GM12891 (cell line): ENCODE measurements around the gene DPRX.
"Not testable (repeated sequence)": the region's sequence is repeated elsewhere in the genome, so short reads cannot be mapped to it uniquely, and the experiment has no call there.

Experiments used
- DNase-seq: peaks from one replicate; pipeline ENCODE4 v3.0.0; 2011; ENCODE audit warnings: low spot score; ENCODE audit not compliant: insufficient read length
- FAIRE-seq: peaks from 2 replicates; lab custom pipeline; 2011; peaks lifted over from hg19 to GRCh38; lab: Jason Lieb, UNC
- PAX5 ChIP-seq: IDR thresholded peaks from 2 replicates; pipeline ENCODE4 v1.6.1; 2011; ENCODE audit warnings: low read length, moderate library complexity, mild to moderate bottlenecking; ENCODE audit not compliant: insufficient read depth, severe bottlenecking
- POLR2A ChIP-seq: IDR thresholded peaks from 2 replicates; pipeline ENCODE4 v1.6.1; 2011; ENCODE audit warnings: low read depth, low read length, control low read depth
- POLR2AphosphoS5 ChIP-seq: IDR thresholded peaks from 2 replicates; pipeline ENCODE4 v1.6.1; 2011; ENCODE audit warnings: low read depth, low read length, control low read depth
- POU2F2 ChIP-seq: IDR thresholded peaks from 2 replicates; pipeline ENCODE4 v1.6.1; 2011; ENCODE audit warnings: low read depth, mild to moderate bottlenecking, control low read depth, low read length, moderate library complexity
- SPI1 ChIP-seq: IDR thresholded peaks from 2 replicates; pipeline ENCODE4 v1.6.1; 2011; ENCODE audit warnings: low read depth, low read length, control low read depth
- TAF1 ChIP-seq: IDR thresholded peaks from 2 replicates; pipeline ENCODE4 v1.6.1; 2011; ENCODE audit warnings: low read depth, low read length, control low read depth

DPRX gene

DNA sequence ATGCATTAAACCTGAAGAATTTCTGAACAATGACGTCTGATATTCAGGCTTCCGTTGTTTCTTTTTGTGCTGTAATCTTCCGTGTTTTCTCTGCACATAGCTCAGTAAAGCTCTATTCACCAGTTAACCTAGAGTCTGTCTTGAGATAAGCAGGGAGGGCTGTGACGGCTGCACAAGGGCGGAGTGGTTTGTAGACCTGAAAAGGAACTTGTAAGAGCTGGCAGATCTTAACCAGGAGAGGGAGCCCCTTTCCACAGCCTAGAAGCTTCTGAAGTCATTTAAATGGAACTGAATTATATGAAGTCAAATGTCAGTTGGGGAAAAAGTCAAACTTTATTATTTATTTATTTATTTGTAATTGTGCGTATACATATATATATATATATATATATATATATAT is 27.5 kb downstream of the DPRX start:
- no peak for DNase-seq
- FAIRE-seq, result no peak
- no peak for TF ChIP-seq POLR2AphosphoS5
- no peak for TF ChIP-seq SPI1
- no peak for TF ChIP-seq TAF1
- no peak for TF ChIP-seq POU2F2
- no peak for TF ChIP-seq POLR2A
- TF ChIP-seq PAX5, result no peak

DNA sequence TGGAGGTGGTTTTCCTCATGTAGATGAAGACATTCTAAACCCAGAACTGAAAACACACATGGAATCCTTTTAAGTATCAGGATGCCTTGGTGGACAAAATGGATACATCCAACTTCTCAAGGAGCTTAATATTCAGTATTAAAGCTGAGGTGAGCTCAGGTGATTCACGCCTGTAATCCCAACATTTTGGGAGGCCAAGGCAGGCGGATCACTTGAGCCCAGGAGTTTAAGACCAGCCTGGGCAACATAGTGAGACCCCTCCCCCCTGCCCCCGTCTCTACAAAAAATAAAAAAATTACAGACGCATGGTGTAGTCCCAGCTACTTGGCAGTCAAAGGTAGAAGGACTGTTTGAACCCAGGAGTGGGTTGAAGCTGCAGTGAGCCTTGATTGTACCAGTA is 28.8 kb downstream of the DPRX start:
- TF ChIP-seq POLR2A (no peak), POU2F2 (no peak), POLR2AphosphoS5 (no peak), TAF1 (no peak), SPI1 (no peak), PAX5 (no peak)
- DNase-seq, result no peak
- FAIRE-seq, result no peak

DNA sequence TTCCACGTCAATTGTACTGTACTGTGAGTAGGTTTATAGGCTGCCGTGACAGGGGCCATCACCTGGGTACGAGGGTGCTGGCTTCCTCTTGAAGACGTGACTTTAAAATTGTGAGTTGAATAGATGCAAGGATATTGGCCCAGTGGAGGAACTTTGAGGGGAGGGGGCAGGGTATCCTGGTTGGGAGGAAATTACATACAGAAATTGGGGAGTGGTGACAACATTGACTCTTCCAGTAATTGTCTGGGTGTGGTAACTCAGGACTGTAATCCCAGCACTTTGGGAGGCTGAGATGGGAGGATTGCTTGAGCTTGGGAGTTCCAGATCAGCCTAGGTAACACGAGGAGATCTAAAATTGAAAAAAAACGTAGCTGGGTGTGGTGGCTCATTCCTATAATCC is 30.4 kb downstream of the DPRX start:
- DNase-seq, result no peak
- no peak for FAIRE-seq

DNA sequence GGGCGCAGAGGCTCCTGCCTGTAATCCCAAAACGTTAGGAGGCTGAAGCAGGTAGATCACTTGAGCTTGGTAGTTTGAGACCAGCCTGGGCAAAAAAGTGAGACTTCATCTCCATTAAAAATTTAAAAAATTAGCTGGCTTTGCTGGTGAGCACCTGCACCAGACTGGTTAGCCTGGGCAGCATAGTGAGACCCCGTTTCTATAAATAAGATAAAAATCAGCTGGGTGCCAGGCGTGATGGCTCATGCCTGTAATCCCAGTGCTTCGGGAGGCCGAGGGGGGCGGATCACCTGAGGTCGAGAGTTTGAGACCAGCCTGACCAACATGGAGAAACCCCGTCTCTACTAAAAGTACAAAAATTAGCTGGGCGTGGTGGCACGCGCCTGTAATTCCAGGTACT is 32.4 kb downstream of the DPRX start:
- DNase-seq, result no peak
- no peak for TF ChIP-seq TAF1
- FAIRE-seq, result no peak

More for the DNA sequence above, 30.4 kb downstream of the DPRX start:
- TF ChIP-seq POLR2A, result no peak
- TF ChIP-seq TAF1, result no peak
- no peak for TF ChIP-seq SPI1
- no peak for TF ChIP-seq POLR2AphosphoS5
- no peak for TF ChIP-seq PAX5
- TF ChIP-seq POU2F2, result no peak

DNA sequence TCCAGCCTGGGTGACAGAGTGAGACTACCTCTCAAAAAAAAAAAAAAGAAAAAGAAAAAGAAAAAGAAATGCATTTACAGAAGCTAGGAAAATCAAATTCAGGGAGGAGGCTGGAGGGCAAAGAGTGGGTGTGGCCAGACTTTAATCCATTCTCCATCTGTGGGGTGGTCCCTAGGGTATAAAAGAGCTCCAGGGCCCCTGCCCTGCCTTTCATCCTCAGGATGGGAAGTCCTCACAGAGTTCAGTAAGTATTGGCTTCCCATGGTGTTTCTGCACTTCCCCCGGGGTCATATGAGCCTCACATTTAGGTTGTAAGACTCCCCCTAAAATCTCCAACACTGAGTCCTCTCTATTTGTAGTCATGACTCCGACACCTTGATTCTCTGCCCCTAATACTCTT is 33.0 kb downstream of the DPRX start:
- FAIRE-seq, result no peak
- DNase-seq, result no peak
- no peak for TF ChIP-seq POLR2AphosphoS5
- no peak for TF ChIP-seq POLR2A
- TF ChIP-seq TAF1, result no peak
- no peak for TF ChIP-seq SPI1
- no peak for TF ChIP-seq PAX5
- TF ChIP-seq POU2F2, result no peak

DNA sequence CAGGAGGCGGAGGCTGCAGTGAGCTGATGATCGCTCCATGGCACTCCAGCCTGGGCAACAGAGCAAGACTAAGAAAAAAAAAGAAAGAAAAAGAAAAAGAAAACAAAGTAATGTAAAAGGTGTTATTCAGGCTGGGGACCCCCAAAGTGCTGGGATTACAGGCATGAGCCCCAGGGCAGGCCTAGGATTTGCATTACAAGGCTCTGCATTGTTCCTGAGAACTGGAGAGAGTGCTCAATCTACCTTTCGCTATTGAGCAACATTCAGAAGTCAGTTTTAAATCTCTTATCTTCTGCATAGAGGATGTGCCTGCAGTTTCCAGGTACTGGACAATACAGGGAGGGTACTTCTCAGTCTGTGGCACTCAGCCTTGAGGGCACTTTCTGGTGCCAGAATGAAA is 34.5 kb downstream of the DPRX start:
- not testable (repeated sequence) for DNase-seq, FAIRE-seq

DNA sequence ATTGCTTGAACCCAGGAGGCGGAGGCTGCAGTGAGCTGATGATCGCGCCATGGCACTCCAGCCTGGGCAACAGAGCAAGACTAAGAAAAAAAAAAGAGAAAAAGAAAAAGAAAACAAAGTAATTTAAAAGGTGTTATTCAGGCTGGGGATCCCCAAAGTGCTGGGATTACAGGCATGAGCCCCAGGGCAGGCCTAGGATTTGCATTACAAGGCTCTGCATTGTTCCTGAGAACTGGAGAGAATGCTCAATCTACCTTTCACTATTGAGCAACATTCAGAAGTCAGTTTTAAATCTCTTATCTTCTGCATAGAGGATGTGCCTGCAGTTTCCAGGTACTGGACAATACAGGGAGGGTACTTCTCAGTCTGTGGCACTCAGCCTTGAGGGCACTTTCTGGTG is 37.0 kb downstream of the DPRX start:
- DNase-seq, FAIRE-seq: not testable (repeated sequence)

DNA sequence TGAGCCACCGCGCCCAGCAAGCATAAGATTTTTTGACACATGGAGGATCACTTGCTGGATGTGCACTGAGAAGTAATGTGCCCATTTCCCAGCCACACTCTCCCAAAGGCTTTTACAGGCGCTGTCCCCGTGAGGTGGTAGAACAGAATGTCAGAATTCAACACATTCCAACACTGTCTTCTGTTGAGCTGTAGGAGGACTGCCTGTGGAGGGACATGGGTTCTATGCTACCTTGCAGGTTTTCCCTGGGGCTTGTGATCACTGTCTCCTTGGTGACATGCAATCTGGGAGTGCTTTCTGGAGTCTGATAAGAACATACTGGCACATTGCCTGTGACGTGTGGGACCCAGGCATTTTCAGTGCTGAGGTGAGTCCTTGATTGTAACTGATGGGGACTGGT is 38.5 kb downstream of the DPRX start:
- FAIRE-seq, result no peak
- no peak for TF ChIP-seq TAF1

DNA sequence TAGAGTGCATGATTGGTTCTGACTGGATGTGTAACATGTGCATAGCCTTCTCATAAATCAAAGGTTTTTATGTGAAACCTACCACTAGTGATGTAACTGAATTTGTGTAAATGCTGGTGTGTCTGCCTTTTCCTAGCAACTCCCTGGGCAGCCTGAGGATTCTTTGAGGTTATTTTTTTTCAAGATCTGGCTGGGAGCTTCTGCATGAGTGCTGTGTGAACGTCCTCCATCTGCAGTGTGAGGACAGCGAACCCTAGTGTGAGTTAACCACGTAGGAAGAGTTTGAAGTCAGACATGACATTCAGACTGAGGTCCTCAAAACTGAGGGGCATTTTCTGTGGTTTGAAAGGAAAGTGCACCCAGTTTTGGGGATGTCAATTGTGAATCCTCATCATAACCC is 39.9 kb downstream of the DPRX start:
- FAIRE-seq (no peak), DNase-seq (no peak)
- no peak for TF ChIP-seq POU2F2

More for the DNA sequence above, 38.5 kb downstream of the DPRX start:
- no peak for DNase-seq
